IPS-NIHi7 (cell line): ENCODE results near the gene ADGRG1.
A peak's percentile ranks its signal among the peaks of the same experiment; 100 is the strongest.
"Not testable (repeated sequence)": the region's sequence is repeated elsewhere in the genome, so short reads cannot be mapped to it uniquely, and the experiment has no call there.

Source experiments
- DNase-seq: peaks from one replicate; pipeline ENCODE4 v3.0.0; 2012; ENCODE audit warnings: mixed read lengths; ENCODE audit errors: extremely low spot score

ADGRG1 gene

GRCh38 chr16:57666353-57667047 is 38.1 kb downstream of the ADGRG1 start:
- no peak for DNase-seq

- no peak for DNase-seq
These were observed 38.7 kb downstream of the ADGRG1 start for GRCh38 chr16:57667048-57667525.

- peak; percentile 64 for DNase-seq
These were observed 39.3 kb downstream of the ADGRG1 start for GRCh38 chr16:57667526-57668262.

- DNase-seq, result no peak
These were observed 39.8 kb downstream of the ADGRG1 start, which contains the start of gene ADGRG3 for GRCh38 chr16:57668263-57668571. ADGRG3 (plus strand) TSS chr16:57668306; CDS start chr16:57668348, 42 bp downstream.

GRCh38 chr16:57668630-57669475 is 40.4 kb downstream of the ADGRG1 start:
- DNase-seq, result no peak

- no peak for DNase-seq
These were observed 41.2 kb downstream of the ADGRG1 start for GRCh38 chr16:57669476-57670162.

GRCh38 chr16:57670196-57670595 is 41.8 kb downstream of the ADGRG1 start:
- DNase-seq, result no peak

GRCh38 chr16:57671451-57671850 is 43.0 kb downstream of the ADGRG1 start:
- not testable (repeated sequence) for DNase-seq

GRCh38 chr16:57672416-57672815 is 44.0 kb downstream of the ADGRG1 start:
- no peak for DNase-seq

- DNase-seq, result no peak
These were observed 44.4 kb downstream of the ADGRG1 start for GRCh38 chr16:57672824-57673223.

- DNase-seq, result peak; percentile 75
These were observed 47.5 kb downstream of the ADGRG1 start for GRCh38 chr16:57675741-57676551.

- DNase-seq, result no peak
These were observed 48.2 kb downstream of the ADGRG1 start for GRCh38 chr16:57676553-57677085.

- no peak for DNase-seq
These were observed 49.4 kb downstream of the ADGRG1 start for GRCh38 chr16:57677622-57678369.

- no peak for DNase-seq
These were observed 50.6 kb downstream of the ADGRG1 start for GRCh38 chr16:57679016-57679415.

- DNase-seq, result no peak
These were observed 51.5 kb downstream of the ADGRG1 start for GRCh38 chr16:57679767-57680482.

GRCh38 chr16:57680842-57681375 is 52.5 kb downstream of the ADGRG1 start:
- no peak for DNase-seq

- no peak for DNase-seq
These were observed 53.7 kb downstream of the ADGRG1 start for GRCh38 chr16:57681950-57682728.
